22Rv1 (cell line): ENCODE results near the gene GPS1.

Experiments
- CTCF ChIP-seq: fragments of 450-650 bp; IDR thresholded peaks from 2 replicates; pipeline ENCODE4 v1.5.1; 2017; ENCODE audit warnings: mild to moderate bottlenecking
- ZFX ChIP-seq: fragments of 450-650 bp; IDR thresholded peaks from 2 replicates; pipeline ENCODE4 v1.6.1; 2017; ENCODE audit warnings: antibody characterized with exemption, borderline replicate concordance

DNA sequence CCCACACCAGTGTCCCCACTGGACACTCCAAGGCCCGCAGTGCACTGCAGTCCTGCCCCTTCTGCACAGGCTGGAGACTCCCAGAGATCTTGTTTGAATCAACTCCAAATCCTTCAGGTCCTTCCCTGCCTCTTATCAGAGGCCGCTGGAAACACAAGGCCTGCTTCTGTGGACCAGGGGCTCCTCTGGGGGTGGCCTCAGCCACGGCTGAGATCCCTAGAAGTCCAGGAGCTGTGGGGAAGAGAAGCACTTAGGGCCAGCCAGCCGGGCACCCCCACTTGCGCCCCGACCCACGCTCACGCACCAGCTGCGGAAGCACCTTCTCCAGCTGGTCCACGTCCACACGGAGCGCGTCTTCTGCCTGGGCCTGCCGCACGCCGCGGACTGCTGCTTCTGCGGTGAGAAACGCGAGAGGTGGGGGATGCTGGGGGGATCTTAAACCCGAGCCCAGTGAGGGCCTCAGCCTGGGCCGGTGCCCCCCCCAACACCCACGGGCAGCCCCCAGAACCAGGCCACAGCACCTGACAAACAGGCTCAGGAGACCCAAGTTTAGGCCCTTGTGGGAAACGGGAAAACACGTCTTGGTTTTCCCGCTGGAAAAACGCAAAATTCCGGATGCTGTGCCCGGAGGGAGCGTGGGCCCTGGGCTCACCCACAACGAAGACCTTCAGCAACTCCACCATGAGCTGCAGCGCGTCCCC is 32.6 kb upstream of the GPS1 start:
- TF ChIP-seq CTCF (no peak), ZFX (no peak)
